ENCODE measurements around the gene MSX1.

The MSX1 gene

GRCh38 chr4:4838936-4839810 is 20.3 kb upstream of the MSX1 start:
- no peaks in the 10 kb centered on the region for H3K4me1 ChIP-seq (ENCODE audit: low read length)
- no peak overlapping the region for H3K27ac ChIP-seq (ENCODE audit: low read length)
- no peak for DNase-seq
- H3K4me3 ChIP-seq (ENCODE audit: low read length): no peak overlapping the region
- no peaks in the 10 kb centered on the region for H3K79me2 ChIP-seq (ENCODE audit: low read length)
- no peaks in the 10 kb centered on the region for H3K27me3 ChIP-seq (replicated peaks; ENCODE audit: insufficient read depth, low read length)
- no peak overlapping the region for H3K9ac ChIP-seq (ENCODE audit: low read length)
- H3K9me3 ChIP-seq (replicated peaks; ENCODE audit: insufficient read depth, low read length): no peaks in the 10 kb centered on the region
- no peaks in the 10 kb centered on the region for H3F3A ChIP-seq (ENCODE audit: insufficient read depth, low read length)
- no peaks in the 10 kb centered on the region for H3K9me2 ChIP-seq (replicated peaks; ENCODE audit: insufficient read depth, low read length)
- no peak overlapping the region for H2AFZ ChIP-seq (ENCODE audit: low read length)
- no peak overlapping the region for H3K4me2 ChIP-seq (ENCODE audit: low read depth, low read length)
- no peaks in the 10 kb centered on the region for H4K20me1 ChIP-seq (ENCODE audit: insufficient read depth, low read length)
- TF ChIP-seq CTCF (IDR thresholded peaks at IDR 0.05; ENCODE audit: low read length) (no peak), EZH2phosphoT487 (IDR thresholded peaks at IDR 0.05; ENCODE audit: low read length) (no peak), EZH2 (optimal IDR thresholded peaks at IDR 0.05; ENCODE audit: low read depth, low read length) (no peak)
- no peaks in the 10 kb centered on the region for H3K36me3 ChIP-seq (replicated peaks; ENCODE audit: insufficient read depth, low read length)

- H3K4me2 ChIP-seq (ENCODE audit: low read depth, low read length): no peak overlapping the region
- H4K20me1 ChIP-seq (ENCODE audit: insufficient read depth, low read length): no peaks in the 10 kb centered on the region
- H3K36me3 ChIP-seq (replicated peaks; ENCODE audit: insufficient read depth, low read length): no peaks in the 10 kb centered on the region
- no peak overlapping the region for H2AFZ ChIP-seq (ENCODE audit: low read length)
- no peak overlapping the region for H3K9ac ChIP-seq (ENCODE audit: low read length)
- no peaks in the 10 kb centered on the region for H3K4me1 ChIP-seq (ENCODE audit: low read length)
- H3K9me3 ChIP-seq (replicated peaks; ENCODE audit: insufficient read depth, low read length): no peaks in the 10 kb centered on the region
- H3K4me3 ChIP-seq (ENCODE audit: low read length): no peak overlapping the region
- TF ChIP-seq CTCF (IDR thresholded peaks at IDR 0.05; ENCODE audit: low read length) (no peak), EZH2phosphoT487 (IDR thresholded peaks at IDR 0.05; ENCODE audit: low read length) (no peak), EZH2 (optimal IDR thresholded peaks at IDR 0.05; ENCODE audit: low read depth, low read length) (no peak)
- no peak for DNase-seq
- no peaks in the 10 kb centered on the region for H3K79me2 ChIP-seq (ENCODE audit: low read length)
- no peaks in the 10 kb centered on the region for H3F3A ChIP-seq (ENCODE audit: insufficient read depth, low read length)
- no peaks in the 10 kb centered on the region for H3K9me2 ChIP-seq (replicated peaks; ENCODE audit: insufficient read depth, low read length)
- H3K27ac ChIP-seq (ENCODE audit: low read length): no peak overlapping the region
- no peaks in the 10 kb centered on the region for H3K27me3 ChIP-seq (replicated peaks; ENCODE audit: insufficient read depth, low read length)
These were observed 19.1 kb upstream of the MSX1 start for GRCh38 chr4:4840351-4840750.

DNA sequence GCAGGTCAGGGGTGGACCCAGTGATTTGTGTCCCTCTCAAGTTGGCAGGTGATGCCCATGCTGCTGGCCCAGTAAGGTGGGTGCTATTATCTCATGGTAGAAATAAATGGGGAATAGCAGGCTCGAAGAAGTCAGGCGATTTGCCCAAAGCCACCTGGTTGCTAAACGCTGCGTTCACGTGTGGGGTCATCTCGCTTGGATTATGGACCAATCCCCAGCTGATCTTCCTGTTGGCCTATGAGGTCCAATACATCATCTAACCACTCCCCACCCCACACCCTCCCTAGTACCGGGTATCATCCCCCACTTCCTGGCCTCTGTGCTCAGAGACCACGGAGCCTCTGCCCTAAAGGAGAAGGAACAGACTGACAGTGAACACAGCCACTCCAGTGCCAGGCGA is 18.3 kb upstream of the MSX1 start:
- H4K20me1 ChIP-seq (ENCODE audit: insufficient read depth, low read length): no peaks in the 10 kb centered on the region

More for the DNA sequence above, 18.3 kb upstream of the MSX1 start:
- H3K9me2 ChIP-seq (replicated peaks; ENCODE audit: insufficient read depth, low read length): no peaks in the 10 kb centered on the region
- TF ChIP-seq CTCF (IDR thresholded peaks at IDR 0.05; ENCODE audit: low read length) (no peak), EZH2phosphoT487 (IDR thresholded peaks at IDR 0.05; ENCODE audit: low read length) (no peak), EZH2 (optimal IDR thresholded peaks at IDR 0.05; ENCODE audit: low read depth, low read length) (no peak)
- H3K79me2 ChIP-seq (ENCODE audit: low read length): no peaks in the 10 kb centered on the region
- H3K27ac ChIP-seq (ENCODE audit: low read length): no peak overlapping the region
- H3K4me3 ChIP-seq (ENCODE audit: low read length): no peak overlapping the region
- H3K27me3 ChIP-seq (replicated peaks; ENCODE audit: insufficient read depth, low read length): no peaks in the 10 kb centered on the region
- no peaks in the 10 kb centered on the region for H3K4me1 ChIP-seq (ENCODE audit: low read length)
- DNase-seq: no peak
- no peak overlapping the region for H3K4me2 ChIP-seq (ENCODE audit: low read depth, low read length)
- no peaks in the 10 kb centered on the region for H3K36me3 ChIP-seq (replicated peaks; ENCODE audit: insufficient read depth, low read length)
- H3K9me3 ChIP-seq (replicated peaks; ENCODE audit: insufficient read depth, low read length): no peaks in the 10 kb centered on the region
- no peak overlapping the region for H3K9ac ChIP-seq (ENCODE audit: low read length)
- H2AFZ ChIP-seq (ENCODE audit: low read length): no peak overlapping the region
- no peaks in the 10 kb centered on the region for H3F3A ChIP-seq (ENCODE audit: insufficient read depth, low read length)
